Activated naive CD4-positive, alpha-beta T cell treated with anti-CD3 and anti-CD28 coated beads, Interleukin-2, amount 10 ng/mL, durations not matched to agents 7 days and 5 days (primary cell): ENCODE measurements around the gene ANXA2R.
A peak's percentile ranks its signal among the peaks of the same experiment; 100 is the strongest.

Source experiments
- CTCF ChIA-PET: fragments of 350-600 bp; sonication (Branson Sonifier 250); formaldehyde crosslinking; loops from one replicate; lab custom pipeline; 2021; ENCODE audit warnings: antibody characterized with exemption; lab: Charles Lee
- DNase-seq: peaks from one replicate; pipeline ENCODE4 v3.0.0-alpha.2; 2020
- H3K27ac Mint-ChIP-seq: one replicate; pipeline ENCODE4 v1.8.0; 2021; ENCODE audit warnings: mild to moderate bottlenecking, moderate library complexity, mixed read lengths
- H3K27me3 Mint-ChIP-seq: one replicate; pipeline ENCODE4 v1.8.0; 2021; ENCODE audit warnings: mild to moderate bottlenecking, mixed read lengths
- H3K36me3 Mint-ChIP-seq: one replicate; pipeline ENCODE4 v1.8.0; 2021; ENCODE audit warnings: mixed read lengths
- H3K4me1 Mint-ChIP-seq: one replicate; pipeline ENCODE4 v1.8.0; 2021; ENCODE audit warnings: mixed read lengths
- H3K4me3 Mint-ChIP-seq: one replicate; pipeline ENCODE4 v1.8.0; 2021; ENCODE audit warnings: mild to moderate bottlenecking, moderate library complexity, mixed read lengths
- H3K9me3 Mint-ChIP-seq: one replicate; pipeline ENCODE4 v1.8.0; 2021; ENCODE audit warnings: mixed read lengths

ANXA2R gene

GRCh38 chr5:42993516-42994245, 46.4 kb downstream of the ANXA2R start:
- peak overlapping the region; percentile 97 for H3K4me3 Mint-ChIP-seq
- peaks cover 23% of the 10 kb centered on the region for H3K36me3 Mint-ChIP-seq
- H3K4me1 Mint-ChIP-seq: peaks cover 35% of the 10 kb centered on the region
- H3K27me3 Mint-ChIP-seq: peaks cover 9% of the 10 kb centered on the region
- no peaks in the 10 kb centered on the region for H3K9me3 Mint-ChIP-seq
- H3K27ac Mint-ChIP-seq: peak overlapping the region; percentile 99
- CTCF ChIA-PET: interaction anchor here (1.2 to 6.7 kb wide), 13 partner anchors 9 to 84 kb away, joined by 3 to 74 read pairs (median 5); partner anchors contain the start of gene ANXA2R
- peak; percentile 73 for DNase-seq

GRCh38 chr5:42992088-42992879, 47.8 kb downstream of the ANXA2R start:
- Mint-ChIP-seq H3K27me3 (peaks cover 7% of the 10 kb centered on the region), H3K4me3 (peak overlapping the region; percentile 97), H3K36me3 (peaks cover 30% of the 10 kb centered on the region), H3K4me1 (peaks cover 48% of the 10 kb centered on the region), H3K27ac (peak overlapping the region; percentile 99), H3K9me3 (no peaks in the 10 kb centered on the region)
- peak; percentile 88 for DNase-seq
- CTCF ChIA-PET: interaction anchor here (1.0 to 6.7 kb wide), 8 partner anchors 26 to 84 kb away, joined by 3 to 74 read pairs (median 14); partner anchors contain the start of gene ANXA2R

- peak overlapping the region; percentile 97 for H3K4me3 Mint-ChIP-seq
- peak; percentile 31 for DNase-seq
- H3K36me3 Mint-ChIP-seq: peaks cover 32% of the 10 kb centered on the region
- CTCF ChIA-PET: interaction anchor here (1.0 to 6.7 kb wide), 9 partner anchors 27 to 83 kb away, joined by 3 to 74 read pairs (median 6); partner anchors contain the start of gene ANXA2R
- H3K9me3 Mint-ChIP-seq: no peaks in the 10 kb centered on the region
- H3K4me1 Mint-ChIP-seq: peaks cover 51% of the 10 kb centered on the region
- H3K27ac Mint-ChIP-seq: peak overlapping the region; percentile 99
- H3K27me3 Mint-ChIP-seq: peaks cover 7% of the 10 kb centered on the region
These were observed 48.6 kb downstream of the ANXA2R start for GRCh38 chr5:42991404-42992087.

- H3K4me1 Mint-ChIP-seq: peaks cover 52% of the 10 kb centered on the region
These were observed 49.2 kb downstream of the ANXA2R start for GRCh38 chr5:42990892-42991291.

More at GRCh38 chr5:42990892-42991291, 49.2 kb downstream of the ANXA2R start:
- DNase-seq: no peak
- H3K27ac Mint-ChIP-seq: peak overlapping the region; percentile 99
- peaks cover 33% of the 10 kb centered on the region for H3K36me3 Mint-ChIP-seq
- H3K9me3 Mint-ChIP-seq: no peaks in the 10 kb centered on the region
- H3K27me3 Mint-ChIP-seq: peaks cover 7% of the 10 kb centered on the region
- H3K4me3 Mint-ChIP-seq: peak overlapping the region; percentile 97
- CTCF ChIA-PET: interaction anchor here (1.1 to 6.7 kb wide), 6 partner anchors 27 to 82 kb away, joined by 3 to 74 read pairs (median 26); no protein-coding TSS in a partner anchor
